Coronary artery (tissue), 2 donors: ENCODE measurements around the gene MCAM.

ENCODE experiments used
- DNase-seq: peaks from one replicate; pipeline ENCODE4 v3.0.0-alpha.2; 2017; ENCODE audit warnings: low spot score
- H3K27ac ChIP-seq, 2 donors: fragments of 200-600 bp; sonication (generic); one replicate each; pipeline ENCODE4 v1.5.1; 2016 to 2019
- H3K4me3 ChIP-seq: fragments of 200-600 bp; sonication (generic); 2 replicates; pipeline ENCODE4 v1.5.1; 2016; ENCODE audit warnings: mild to moderate bottlenecking, moderate library complexity
- TF ChIP-seq, protein P1 (sequence below): fragments of 200-600 bp; sonication (generic); IDR thresholded peaks from one replicate; pipeline ENCODE4 v1.5.1; 2019; ENCODE audit warnings: antibody characterized with exemption

The MCAM gene

DNA sequence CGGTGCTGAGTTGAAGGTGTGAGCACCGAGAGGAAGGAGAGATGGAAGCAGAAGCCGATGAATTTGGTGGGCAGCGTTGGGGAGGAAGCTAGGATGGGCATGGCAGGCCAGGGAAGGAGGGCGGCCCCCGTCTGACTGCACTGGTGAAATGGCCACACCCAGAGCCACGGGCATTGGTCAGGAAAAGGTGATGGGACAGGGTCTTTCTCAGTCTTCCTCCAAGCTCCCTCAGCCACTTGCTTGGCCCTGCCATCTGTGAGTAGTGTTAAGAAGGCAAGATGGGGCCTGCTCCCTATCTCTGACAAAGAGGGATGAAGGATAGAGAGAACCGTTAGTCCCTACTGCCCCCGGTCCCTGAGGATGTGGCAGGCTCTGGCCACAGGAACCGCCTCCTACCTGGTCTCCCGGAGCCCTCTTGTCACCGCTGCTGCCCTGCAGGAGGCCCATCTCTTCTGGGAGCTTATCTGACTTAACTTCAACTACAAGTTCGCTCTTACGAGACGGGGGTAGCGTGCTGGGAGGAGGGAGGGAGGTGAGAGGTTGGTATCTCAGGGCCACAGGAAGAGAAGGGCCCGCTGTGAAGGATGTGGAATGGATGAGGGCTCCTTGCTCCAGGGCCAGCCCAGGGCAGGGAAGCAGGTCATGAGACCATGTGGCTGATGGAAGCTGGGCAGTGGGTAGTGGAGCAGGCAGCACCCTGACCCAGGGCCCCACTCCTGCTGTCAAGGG lies 6.8 kb downstream of the MCAM start:
- Histone ChIP-seq H3K4me3 (peak overlapping the region; percentile 95), H3K27ac (peak overlapping the region; percentile 95 to 99)
- no peak for DNase-seq
- TF ChIP-seq, protein P1, sequence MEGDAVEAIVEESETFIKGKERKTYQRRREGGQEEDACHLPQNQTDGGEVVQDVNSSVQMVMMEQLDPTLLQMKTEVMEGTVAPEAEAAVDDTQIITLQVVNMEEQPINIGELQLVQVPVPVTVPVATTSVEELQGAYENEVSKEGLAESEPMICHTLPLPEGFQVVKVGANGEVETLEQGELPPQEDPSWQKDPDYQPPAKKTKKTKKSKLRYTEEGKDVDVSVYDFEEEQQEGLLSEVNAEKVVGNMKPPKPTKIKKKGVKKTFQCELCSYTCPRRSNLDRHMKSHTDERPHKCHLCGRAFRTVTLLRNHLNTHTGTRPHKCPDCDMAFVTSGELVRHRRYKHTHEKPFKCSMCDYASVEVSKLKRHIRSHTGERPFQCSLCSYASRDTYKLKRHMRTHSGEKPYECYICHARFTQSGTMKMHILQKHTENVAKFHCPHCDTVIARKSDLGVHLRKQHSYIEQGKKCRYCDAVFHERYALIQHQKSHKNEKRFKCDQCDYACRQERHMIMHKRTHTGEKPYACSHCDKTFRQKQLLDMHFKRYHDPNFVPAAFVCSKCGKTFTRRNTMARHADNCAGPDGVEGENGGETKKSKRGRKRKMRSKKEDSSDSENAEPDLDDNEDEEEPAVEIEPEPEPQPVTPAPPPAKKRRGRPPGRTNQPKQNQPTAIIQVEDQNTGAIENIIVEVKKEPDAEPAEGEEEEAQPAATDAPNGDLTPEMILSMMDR: no peak

DNA sequence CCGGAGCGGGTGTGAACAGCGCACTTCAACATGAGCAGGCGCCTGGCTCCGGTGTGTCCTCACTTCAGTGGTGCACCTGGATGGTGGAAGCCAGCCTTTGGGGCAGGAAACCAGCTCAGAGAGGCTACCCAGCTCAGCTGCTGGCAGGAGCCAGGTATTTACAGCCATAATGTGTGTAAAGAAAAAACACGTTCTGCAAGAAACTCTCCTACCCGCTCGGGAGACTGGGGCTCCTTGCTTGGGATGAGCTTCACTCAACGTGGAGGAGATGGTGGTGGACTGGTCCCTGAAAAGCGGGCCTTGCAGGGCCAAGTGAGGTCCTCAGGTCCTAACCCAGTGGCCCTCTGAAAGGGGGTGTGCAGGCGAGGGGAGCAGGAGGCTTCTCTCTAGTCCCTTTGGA lies 7.5 kb downstream of the MCAM start:
- no peak for DNase-seq
- TF ChIP-seq, protein P1: no peak
- peak overlapping the region; percentile 95 to 99 for H3K27ac ChIP-seq
- no peak overlapping the region for H3K4me3 ChIP-seq

- no peak for DNase-seq
- H3K27ac ChIP-seq: peak overlapping the region; percentile 95 to 99
These were observed 9.0 kb downstream of the MCAM start for GRCh38 chr11:119307974-119308373.

GRCh38 chr11:119307219-119307618 lies 9.7 kb downstream of the MCAM start:
- DNase-seq: no peak
- no peak overlapping the region for H3K4me3 ChIP-seq
- H3K27ac ChIP-seq: peak overlapping the region; percentile 95
- TF ChIP-seq, protein P1: no peak

More at GRCh38 chr11:119307974-119308373, 9.0 kb downstream of the MCAM start:
- H3K4me3 ChIP-seq: no peak overlapping the region
- TF ChIP-seq, protein P1: no peak

GRCh38 chr11:119306373-119306890 lies 10.5 kb downstream of the MCAM start:
- DNase-seq: peak; percentile 93
- TF ChIP-seq, protein P1: no peak
- H3K27ac ChIP-seq: peak overlapping the region; percentile 95
- peak overlapping the region; percentile 48 for H3K4me3 ChIP-seq

GRCh38 chr11:119305556-119306372 lies 11.2 kb downstream of the MCAM start:
- TF ChIP-seq, protein P1: no peak
- no peak for DNase-seq
- Histone ChIP-seq H3K4me3 (peak overlapping the region; percentile 48), H3K27ac (peak overlapping the region; percentile 95)
